Breast epithelium (tissue), 4 donors: ENCODE measurements around the gene RAB7A. TPM values are rescaled to one million over a fixed set of nuclear protein-coding genes. Genes with fewer than 3 reads are reported as not detected.
A peak's percentile ranks its signal among the peaks of the same experiment; 100 is the strongest.

Experiments used
- DNase-seq, 2 donors: peaks; one replicate each; pipeline ENCODE4 v3.0.0-alpha.2; 2019; ENCODE audit warnings: low spot score in 2 of 2
- H3K27ac ChIP-seq, 2 donors: fragments of 200-600 bp; sonication (generic) in 1 of 2; one replicate each; pipeline ENCODE4 v1.5.1; 2016 to 2019; ENCODE audit warnings: mild to moderate bottlenecking in 1 of 2
- H3K27me3 ChIP-seq, 2 donors: fragments of 200-600 bp; sonication (generic) in 1 of 2; one replicate each; pipeline versions ENCODE4 v1.5.1 to v1.6.0; 2017 to 2019; ENCODE audit warnings: control low read depth in 1 of 2, mild to moderate bottlenecking in 1 of 2
- H3K36me3 ChIP-seq: fragments of 200-600 bp; one replicate; pipeline ENCODE4 v1.5.1; 2019
- H3K4me1 ChIP-seq, 2 donors: fragments of 200-600 bp; sonication (generic); one replicate each; pipeline ENCODE4 v1.5.1; 2016 to 2019; ENCODE audit warnings: control low read depth in 1 of 2
- H3K4me3 ChIP-seq, 3 donors: fragments of 200-600 bp; sonication (generic); 1 replicate in 2 of 3; 2 replicates in 1 of 3; pipeline ENCODE4 v1.5.1; 2016 to 2019; ENCODE audit warnings: mild to moderate bottlenecking in 3 of 3, moderate library complexity in 2 of 3
- H3K9me3 ChIP-seq, 2 donors: fragments of 200-600 bp; sonication (generic) in 1 of 2; one replicate each; pipeline ENCODE4 v1.5.1; 2016 to 2019; ENCODE audit warnings: control low read depth in 1 of 2
- CTCF ChIP-seq, 3 donors: fragments of 450-650 bp; IDR thresholded peaks; one replicate each; pipeline ENCODE4 v1.5.1; 2016 to 2017; ENCODE audit warnings: antibody characterized with exemption in 3 of 3, mild to moderate bottlenecking in 3 of 3, moderate library complexity in 3 of 3
- POLR2A ChIP-seq: fragments of 450-650 bp; IDR thresholded peaks from one replicate; pipeline ENCODE4 v1.6.1; 2016; ENCODE audit warnings: antibody characterized with exemption, mild to moderate bottlenecking, moderate library complexity
- POLR2AphosphoS5 ChIP-seq, 3 donors: sonication (generic); formaldehyde crosslinking; IDR thresholded peaks; one replicate each; pipeline ENCODE4 v1.6.1; 2017; ENCODE audit warnings: antibody characterized with exemption in 3 of 3
- intact Hi-C: fragments of 100-400 bp; cut with DNase I; formaldehyde crosslinking; loops from one replicate; pipeline ENCODE4 v1.15.1; 2023; ENCODE audit warnings: low total_unique reads
- total RNA-seq, 3 donors: library from RNA; depleted of rRNA; stranded (reverse); fragments of >200 nt; gene quantifications; one replicate each; pipeline ENCODE4 v1.1.0, GENCODE V29; 2016

Gene RAB7A
- total RNA-seq, 3 donors from 2014 or later, result 105 to 114 (median 110) TPM

GRCh38 chr3:128782282-128783146 lies 56.5 kb downstream of the RAB7A start:
- intact Hi-C loops, result no loop called here
- Histone ChIP-seq H3K27ac (no peak overlapping the region), H3K4me1 (no peaks in the 10 kb centered on the region), H3K4me3 (no peak overlapping the region), H3K27me3 (no peaks in the 10 kb centered on the region), H3K36me3 (no peaks in the 10 kb centered on the region), H3K9me3 (no peaks in the 10 kb centered on the region)
- TF ChIP-seq POLR2A, result no peak
- TF ChIP-seq CTCF (IDR thresholded peaks at IDR 0.05), result no peak
- no peak for TF ChIP-seq POLR2AphosphoS5 (IDR thresholded peaks at IDR 0.05)
- no peak for DNase-seq

GRCh38 chr3:128783774-128784173 lies 57.8 kb downstream of the RAB7A start:
- no peak for DNase-seq
- TF ChIP-seq CTCF (IDR thresholded peaks at IDR 0.05) (no peak), POLR2A (no peak)
- Histone ChIP-seq H3K4me1 (peaks cover 0 to 4% of the 10 kb centered on the region in 2 donors), H3K36me3 (no peaks in the 10 kb centered on the region), H3K9me3 (no peaks in the 10 kb centered on the region), H3K4me3 (no peak overlapping the region), H3K27me3 (no peaks in the 10 kb centered on the region), H3K27ac (no peak overlapping the region)
- intact Hi-C loops, result no loop called here

- Histone ChIP-seq H3K4me1 (peaks cover 0 to 5% of the 10 kb centered on the region in 2 donors), H3K4me3 (no peak overlapping the region), H3K27me3 (no peaks in the 10 kb centered on the region), H3K9me3 (no peaks in the 10 kb centered on the region), H3K36me3 (no peaks in the 10 kb centered on the region), H3K27ac (no peak overlapping the region)
- DNase-seq, result no peak
- intact Hi-C loops, result no loop called here
- TF ChIP-seq POLR2AphosphoS5 (IDR thresholded peaks at IDR 0.05) (no peak), POLR2A (no peak), CTCF (IDR thresholded peaks at IDR 0.05) (no peak)
Measured at GRCh38 chr3:128784232-128784631, 58.2 kb downstream of the RAB7A start.

GRCh38 chr3:128784843-128785242 lies 58.9 kb downstream of the RAB7A start:
- Histone ChIP-seq H3K4me1 (peaks cover 0 to 5% of the 10 kb centered on the region in 2 donors), H3K4me3 (no peak overlapping the region), H3K27ac (no peak overlapping the region), H3K9me3 (no peaks in the 10 kb centered on the region), H3K36me3 (no peaks in the 10 kb centered on the region), H3K27me3 (no peaks in the 10 kb centered on the region)
- no peak for TF ChIP-seq POLR2AphosphoS5 (IDR thresholded peaks at IDR 0.05)
- TF ChIP-seq POLR2A, result no peak
- TF ChIP-seq CTCF (IDR thresholded peaks at IDR 0.05), result no peak
- DNase-seq, result no peak
- intact Hi-C loops, result no loop called here

- intact Hi-C loops, result no loop called here
Measured at GRCh38 chr3:128786434-128787020, 60.5 kb downstream of the RAB7A start.

More at GRCh38 chr3:128786434-128787020, 60.5 kb downstream of the RAB7A start:
- TF ChIP-seq CTCF (IDR thresholded peaks at IDR 0.05) (no peak), POLR2A (no peak), POLR2AphosphoS5 (IDR thresholded peaks at IDR 0.05) (no peak)
- Histone ChIP-seq H3K27me3 (no peaks in the 10 kb centered on the region), H3K36me3 (no peaks in the 10 kb centered on the region), H3K27ac (peak overlapping the region in 1 of 2 donors; percentile 19), H3K9me3 (no peaks in the 10 kb centered on the region), H3K4me1 (peaks cover 0 to 5% of the 10 kb centered on the region in 2 donors), H3K4me3 (no peak overlapping the region)
- DNase-seq, result no peak
